NB4 (cell line): Measurements from ENCODE around the gene ROR2.

ENCODE experiments used
- POLR2A ChIP-seq: IDR thresholded peaks from 2 replicates; pipeline ENCODE4 v1.6.1; 2011; ENCODE audit warnings: mild to moderate bottlenecking; ENCODE audit not compliant: insufficient read length; ENCODE audit errors: extremely low read depth
- TF ChIP-seq, protein P1 (sequence below): IDR thresholded peaks from one replicate; pipeline ENCODE4 v1.5.1; 2012; ENCODE audit warnings: low read depth, low read length
- TF ChIP-seq, protein P2 (sequence below): IDR thresholded peaks from 2 replicates; pipeline ENCODE4 v1.6.1; 2011; ENCODE audit warnings: low read depth, low read length

DNA sequence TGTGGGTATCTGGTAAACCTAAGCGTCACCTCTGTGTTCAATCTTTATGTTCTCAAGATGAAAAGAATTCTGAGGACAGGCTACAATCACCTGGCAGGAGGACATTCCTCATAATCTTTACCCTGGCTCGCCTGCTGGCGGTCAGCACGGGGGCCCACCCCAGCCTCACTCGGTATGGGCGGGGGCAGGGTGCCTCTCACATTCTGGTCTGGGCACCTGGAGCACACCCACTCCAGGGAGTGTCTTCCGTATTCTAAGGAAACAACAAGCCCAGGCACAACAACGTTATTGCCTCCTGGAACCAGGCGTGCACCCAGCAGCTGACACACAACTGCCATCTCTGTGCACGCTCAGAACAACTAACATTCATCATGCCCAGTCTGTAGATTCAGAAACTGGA lies 179.8 kb downstream of the ROR2 start:
- TF ChIP-seq, protein P1, sequence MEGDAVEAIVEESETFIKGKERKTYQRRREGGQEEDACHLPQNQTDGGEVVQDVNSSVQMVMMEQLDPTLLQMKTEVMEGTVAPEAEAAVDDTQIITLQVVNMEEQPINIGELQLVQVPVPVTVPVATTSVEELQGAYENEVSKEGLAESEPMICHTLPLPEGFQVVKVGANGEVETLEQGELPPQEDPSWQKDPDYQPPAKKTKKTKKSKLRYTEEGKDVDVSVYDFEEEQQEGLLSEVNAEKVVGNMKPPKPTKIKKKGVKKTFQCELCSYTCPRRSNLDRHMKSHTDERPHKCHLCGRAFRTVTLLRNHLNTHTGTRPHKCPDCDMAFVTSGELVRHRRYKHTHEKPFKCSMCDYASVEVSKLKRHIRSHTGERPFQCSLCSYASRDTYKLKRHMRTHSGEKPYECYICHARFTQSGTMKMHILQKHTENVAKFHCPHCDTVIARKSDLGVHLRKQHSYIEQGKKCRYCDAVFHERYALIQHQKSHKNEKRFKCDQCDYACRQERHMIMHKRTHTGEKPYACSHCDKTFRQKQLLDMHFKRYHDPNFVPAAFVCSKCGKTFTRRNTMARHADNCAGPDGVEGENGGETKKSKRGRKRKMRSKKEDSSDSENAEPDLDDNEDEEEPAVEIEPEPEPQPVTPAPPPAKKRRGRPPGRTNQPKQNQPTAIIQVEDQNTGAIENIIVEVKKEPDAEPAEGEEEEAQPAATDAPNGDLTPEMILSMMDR: no peak
- TF ChIP-seq POLR2A: no peak
- TF ChIP-seq, protein P2, sequence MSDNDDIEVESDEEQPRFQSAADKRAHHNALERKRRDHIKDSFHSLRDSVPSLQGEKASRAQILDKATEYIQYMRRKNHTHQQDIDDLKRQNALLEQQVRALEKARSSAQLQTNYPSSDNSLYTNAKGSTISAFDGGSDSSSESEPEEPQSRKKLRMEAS: no peak
